Erythroblast (primary cell): ENCODE data around the gene CDC42EP4.

Experiments
- GATA1 ChIP-seq: IDR thresholded peaks from 2 replicates; pipeline ENCODE4 v1.6.1; 2011; ENCODE audit warnings: low read depth, mild to moderate bottlenecking, control low read depth, low read length, moderate library complexity
- POLR2A ChIP-seq: IDR thresholded peaks from 2 replicates; pipeline ENCODE4 v1.6.1; 2011; ENCODE audit warnings: mild to moderate bottlenecking, low read length

GRCh38 chr17:73292031-73292531 lies 19.7 kb downstream of the CDC42EP4 start:
- TF ChIP-seq POLR2A: no peak
- no peak for TF ChIP-seq GATA1
